ENCODE results near the gene PRKCE. TPM values are rescaled to one million over a fixed set of nuclear protein-coding genes. Genes with fewer than 3 reads are reported as not detected.
"Not testable (repeated sequence)": the region's sequence is repeated elsewhere in the genome, so short reads cannot be mapped to it uniquely, and the experiment has no call there.

PRKCE gene
- total and polyA plus RNA-seq, 3 donors from 2014 or later, result 27.4 to 35.8 (median 33.1) TPM

- intact Hi-C loops (cut with DNase I; ENCODE audit: low total_unique reads), result no loop called here
Measured at GRCh38 chr2:45888641-45889040, 237.2 kb downstream of the PRKCE start.

GRCh38 chr2:45889053-45889452 lies 237.6 kb downstream of the PRKCE start:
- intact Hi-C loops (cut with DNase I; ENCODE audit: low total_unique reads), result no loop called here
- no peak overlapping the region for H3K4me3 ChIP-seq
- peak; percentile 31 for DNase-seq
- TF ChIP-seq, protein P1, sequence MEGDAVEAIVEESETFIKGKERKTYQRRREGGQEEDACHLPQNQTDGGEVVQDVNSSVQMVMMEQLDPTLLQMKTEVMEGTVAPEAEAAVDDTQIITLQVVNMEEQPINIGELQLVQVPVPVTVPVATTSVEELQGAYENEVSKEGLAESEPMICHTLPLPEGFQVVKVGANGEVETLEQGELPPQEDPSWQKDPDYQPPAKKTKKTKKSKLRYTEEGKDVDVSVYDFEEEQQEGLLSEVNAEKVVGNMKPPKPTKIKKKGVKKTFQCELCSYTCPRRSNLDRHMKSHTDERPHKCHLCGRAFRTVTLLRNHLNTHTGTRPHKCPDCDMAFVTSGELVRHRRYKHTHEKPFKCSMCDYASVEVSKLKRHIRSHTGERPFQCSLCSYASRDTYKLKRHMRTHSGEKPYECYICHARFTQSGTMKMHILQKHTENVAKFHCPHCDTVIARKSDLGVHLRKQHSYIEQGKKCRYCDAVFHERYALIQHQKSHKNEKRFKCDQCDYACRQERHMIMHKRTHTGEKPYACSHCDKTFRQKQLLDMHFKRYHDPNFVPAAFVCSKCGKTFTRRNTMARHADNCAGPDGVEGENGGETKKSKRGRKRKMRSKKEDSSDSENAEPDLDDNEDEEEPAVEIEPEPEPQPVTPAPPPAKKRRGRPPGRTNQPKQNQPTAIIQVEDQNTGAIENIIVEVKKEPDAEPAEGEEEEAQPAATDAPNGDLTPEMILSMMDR (IDR thresholded peaks at IDR 0.05), result no peak
- TF ChIP-seq POLR2A (IDR thresholded peaks at IDR 0.05), result no peak
- H3K36me3 ChIP-seq (ENCODE audit: low read depth, missing control alignments), result no peaks in the 10 kb centered on the region
- 66 to 69% methylated on average over 8 of the region's 8 CpGs for WGBS, 2 donors
- no peak overlapping the region for H3K27ac ChIP-seq
- peaks cover 27% of the 10 kb centered on the region for H3K4me1 ChIP-seq
- H3K27me3 ChIP-seq, result no peaks in the 10 kb centered on the region
- no peaks in the 10 kb centered on the region for H3K9me3 ChIP-seq

More at GRCh38 chr2:45888641-45889040, 237.2 kb downstream of the PRKCE start:
- no peak for TF ChIP-seq POLR2A (IDR thresholded peaks at IDR 0.05)
- TF ChIP-seq, protein P1 (IDR thresholded peaks at IDR 0.05), result no peak
- no peaks in the 10 kb centered on the region for H3K36me3 ChIP-seq (ENCODE audit: low read depth, missing control alignments)
- H3K4me1 ChIP-seq, result peaks cover 29% of the 10 kb centered on the region
- H3K27ac ChIP-seq, result no peak overlapping the region
- no peaks in the 10 kb centered on the region for H3K9me3 ChIP-seq
- 88 to 92% methylated on average over 4 of the region's 4 CpGs for WGBS, 2 donors
- no peak for DNase-seq
- H3K4me3 ChIP-seq, result no peak overlapping the region
- no peaks in the 10 kb centered on the region for H3K27me3 ChIP-seq

DNA sequence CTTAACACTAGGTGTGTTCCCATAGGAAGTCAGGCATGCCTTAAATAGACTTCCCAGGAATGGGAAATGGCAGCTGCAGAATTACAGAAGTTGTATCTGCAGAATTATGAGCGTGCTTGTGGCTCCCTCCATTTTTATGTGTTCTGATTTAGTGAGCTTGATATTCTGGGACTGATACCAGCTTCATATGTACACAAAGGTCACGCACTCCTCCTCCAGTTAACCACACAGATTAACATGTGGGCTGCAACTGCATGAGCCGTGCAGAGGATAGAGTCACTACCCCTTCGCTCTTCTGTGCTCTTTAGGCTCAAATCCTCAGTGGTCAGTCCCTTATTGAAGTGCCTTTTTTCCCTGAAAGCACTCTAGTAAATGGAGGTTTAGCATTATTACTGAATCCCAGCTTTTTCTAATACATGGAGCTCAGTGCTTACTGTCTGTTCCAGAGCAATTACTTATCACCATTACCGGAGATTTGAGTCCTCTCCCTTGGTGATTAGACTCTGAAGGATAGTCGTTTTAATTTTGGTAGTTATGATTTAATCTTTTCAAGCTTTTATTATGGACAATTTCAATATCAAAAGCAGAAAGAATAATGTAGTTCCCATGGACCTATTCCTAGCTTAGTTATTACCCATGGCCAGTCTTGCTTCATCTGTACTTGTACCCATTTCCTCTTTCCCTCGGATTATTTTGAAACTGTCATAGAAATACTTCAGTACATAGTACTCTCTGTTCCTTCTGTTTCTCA lies 238.3 kb downstream of the PRKCE start:
- no peaks in the 10 kb centered on the region for H3K27me3 ChIP-seq
- H3K36me3 ChIP-seq (ENCODE audit: low read depth, missing control alignments), result no peaks in the 10 kb centered on the region
- DNase-seq, result no peak
- no peak for TF ChIP-seq POLR2A (IDR thresholded peaks at IDR 0.05)
- TF ChIP-seq, protein P1 (IDR thresholded peaks at IDR 0.05), result no peak
- WGBS, 2 donors, result 57% methylated on average over 7 of the region's 7 CpGs
- no peaks in the 10 kb centered on the region for H3K9me3 ChIP-seq
- no peak overlapping the region for H3K4me3 ChIP-seq
- H3K27ac ChIP-seq, result no peak overlapping the region
- intact Hi-C loops (cut with DNase I; ENCODE audit: low total_unique reads), result no loop called here
- H3K4me1 ChIP-seq, result peaks cover 20% of the 10 kb centered on the region

- peaks cover 17% of the 10 kb centered on the region for H3K4me1 ChIP-seq
- H3K27ac ChIP-seq; H3K4me3 ChIP-seq; H3K27me3 ChIP-seq; intact Hi-C loops (cut with DNase I; ENCODE audit: low total_unique reads); H3K9me3 ChIP-seq; DNase-seq; H3K36me3 ChIP-seq (ENCODE audit: low read depth, missing control alignments): not testable (repeated sequence)
- 76 to 81% methylated on average over 6 of the region's 6 CpGs for WGBS, 2 donors
Measured at GRCh38 chr2:45890371-45890646, 238.8 kb downstream of the PRKCE start.

GRCh38 chr2:45890819-45891218 lies 239.3 kb downstream of the PRKCE start:
- intact Hi-C loops (cut with DNase I; ENCODE audit: low total_unique reads), result no loop called here
- no peak for DNase-seq
- Histone ChIP-seq H3K4me3 (no peak overlapping the region), H3K4me1 (peaks cover 12% of the 10 kb centered on the region), H3K27ac (no peak overlapping the region), H3K36me3 (ENCODE audit: low read depth, missing control alignments) (no peaks in the 10 kb centered on the region), H3K27me3 (no peaks in the 10 kb centered on the region), H3K9me3 (no peaks in the 10 kb centered on the region)
- 91 to 97% methylated on average over 5 of the region's 5 CpGs for WGBS, 2 donors
- no peak for TF ChIP-seq POLR2A (IDR thresholded peaks at IDR 0.05)
- TF ChIP-seq, protein P1 (IDR thresholded peaks at IDR 0.05), result no peak
